K562 (cell line): ENCODE data around the gene RIC8B. TPM values are rescaled to one million over a fixed set of nuclear protein-coding genes. Genes with fewer than 3 reads are reported as not detected.

Experiments
- ATF3 ChIP-seq, 2 experiments: fragments of 450-650 bp in 1 of 2; sonication (generic) in 1 of 2; formaldehyde crosslinking in 1 of 2; IDR thresholded peaks in 1 of 2; conservative IDR thresholded peaks in 1 of 2; 2 replicates each; pipeline versions ENCODE4 v1.6.1 to v1.8.1; 2016 to 2023; ENCODE audit warnings: mild to moderate bottlenecking in 2 of 2, moderate library complexity in 2 of 2, inconsistent platforms in 1 of 2, missing genetic modification reagents in 1 of 2
- CBX8 ChIP-seq: fragments of 200-600 bp; sonication (generic); IDR thresholded peaks from 2 replicates; pipeline ENCODE4 v1.6.1; 2012; ENCODE audit warnings: borderline replicate concordance, mixed run types, low read depth, mild to moderate bottlenecking, moderate library complexity, mixed read lengths, low read length, control low read depth, inconsistent platforms; ENCODE audit not compliant: poor library complexity, severe bottlenecking; ENCODE audit errors: extremely low read depth
- E2F3 ChIP-seq: fragments of 250-450 bp; sonication (Bioruptor Pico); IDR thresholded peaks from 2 replicates; pipeline ENCODE4 v1.4.0; 2020; ENCODE audit warnings: mild to moderate bottlenecking
- GABPB1 ChIP-seq: sonication (generic); formaldehyde crosslinking; IDR thresholded peaks from 2 replicates; pipeline ENCODE4 v1.8.0; 2022; ENCODE audit warnings: mild to moderate bottlenecking, missing genetic modification reagents
- GMEB1 ChIP-seq: fragments of 250-450 bp; sonication (Bioruptor Pico); IDR thresholded peaks from 2 replicates; pipeline ENCODE4 v1.4.0; 2020; ENCODE audit warnings: mild to moderate bottlenecking
- HOXB6 ChIP-seq: fragments of 250-450 bp; sonication (Bioruptor Pico); IDR thresholded peaks from 2 replicates; pipeline ENCODE4 v1.5.1; 2022; ENCODE audit warnings: mild to moderate bottlenecking, borderline replicate concordance
- MBD1 ChIP-seq: fragments of 250-450 bp; sonication (Bioruptor Pico); IDR thresholded peaks from 2 replicates; pipeline ENCODE4 v1.8.0; 2022; ENCODE audit warnings: inconsistent platforms
- MXI1 ChIP-seq: IDR thresholded peaks from 2 replicates; pipeline ENCODE4 v1.6.1; 2011; ENCODE audit warnings: low read depth, mild to moderate bottlenecking, improper control_type of control experiment, low read length
- SIX5 ChIP-seq, 2 experiments: IDR thresholded peaks; 2 replicates each; pipeline ENCODE4 v1.6.1; 2011; ENCODE audit warnings: low read length in 2 of 2, borderline replicate concordance in 1 of 2, low read depth in 1 of 2, mild to moderate bottlenecking in 1 of 2, moderate library complexity in 1 of 2; ENCODE audit not compliant: insufficient read depth in 1 of 2
- SMAD3 ChIP-seq: fragments of 450-650 bp; formaldehyde crosslinking; conservative IDR thresholded peaks from 2 replicates; pipeline ENCODE4 v1.4.0; 2020; ENCODE audit warnings: mild to moderate bottlenecking
- SMAD4 ChIP-seq: fragments of 250-450 bp; sonication (Bioruptor Pico); conservative IDR thresholded peaks from 2 replicates; pipeline ENCODE4 v1.8.0; 2021; ENCODE audit warnings: inconsistent platforms, mild to moderate bottlenecking, moderate library complexity
- STAT5A ChIP-seq: IDR thresholded peaks from 2 replicates; pipeline ENCODE4 v1.6.1; 2012; ENCODE audit warnings: low read length, inconsistent platforms, borderline replicate concordance
- TCF7L2 ChIP-seq: fragments of 150-350 bp; IDR thresholded peaks from 2 replicates; pipeline ENCODE4 v1.6.1; 2016; ENCODE audit warnings: low read depth, mild to moderate bottlenecking, low read length, moderate library complexity
- TRIM24 ChIP-seq, 2 experiments: fragments of 450-650 bp; IDR thresholded peaks; 2 replicates each; pipeline ENCODE4 v1.6.1; 2016
- USF2 ChIP-seq: sonication (generic); formaldehyde crosslinking; IDR thresholded peaks from 2 replicates; pipeline ENCODE4 v1.5.0; 2020; ENCODE audit warnings: missing genetic modification reagents
- ZEB2 ChIP-seq: fragments of 450-650 bp; IDR thresholded peaks from 2 replicates; pipeline ENCODE4 v1.6.1; 2016
- ZFP91 ChIP-seq: sonication (generic); formaldehyde crosslinking; IDR thresholded peaks from 2 replicates; pipeline ENCODE4 v1.8.0; 2022; ENCODE audit warnings: mild to moderate bottlenecking, missing genetic modification reagents
- ZNF212 ChIP-seq: fragments of 450-650 bp; formaldehyde crosslinking; IDR thresholded peaks from 2 replicates; pipeline ENCODE4 v1.4.0; 2020; ENCODE audit warnings: mild to moderate bottlenecking
- ZNF282 ChIP-seq: sonication (generic); formaldehyde crosslinking; IDR thresholded peaks from 2 replicates; pipeline ENCODE4 v1.8.1; 2023; ENCODE audit warnings: missing genetic modification reagents
- ZNF77 ChIP-seq: fragments of 250-450 bp; sonication (Bioruptor Pico); IDR thresholded peaks from 2 replicates; pipeline ENCODE4 v1.5.0; 2020
- ZNF780A ChIP-seq: fragments of 250-450 bp; sonication (Bioruptor Pico); IDR thresholded peaks from 2 replicates; pipeline ENCODE4 v1.5.0; 2021; ENCODE audit warnings: mild to moderate bottlenecking
- polyA plus RNA-seq, 8 experiments: library from polyadenylated mRNA; depleted of rRNA in 4 of 8; stranded (reverse) in 5 of 8; unstranded in 3 of 8; fragments of >200 nt; fragmentation: Nextera tagmentation in 2 of 8; fragmentation: Illumina TruSeq in 1 of 8; extraction: Ambion mirVana in 2 of 8; extraction: Trizol in 1 of 8; gene quantifications; 2 replicates each; pipeline versions ENCODE4 v1.2.1 to v1.2.3, GENCODE V29; 2011 to 2014; ENCODE audit warnings: inconsistent platforms in 1 of 8, missing spikeins in 1 of 8
- total RNA-seq, 7 experiments: library from RNA; depleted of rRNA in 6 of 7; stranded (reverse); fragments of >200 nt in 6 of 7; fragmentation: Illumina TruSeq in 2 of 7; extraction: Trizol in 2 of 7; gene quantifications; 2 replicates each; pipeline versions ENCODE4 v1.2.1 to v1.2.3, GENCODE V29; 2011 to 2021; ENCODE audit warnings: low replicate concordance in 1 of 7

RIC8B gene
- total and polyA plus RNA-seq, 9 of the 15 experiments (the other 6 are each of a cell fraction or from before 2014, with no cell fraction given), result 0.92 to 8.1 (median 4.8) TPM

GRCh38 chr12:106774005-106774807, at the start of gene RIC8B (continued):
- TF ChIP-seq MBD1, result no peak
- TF ChIP-seq GMEB1 (CRISPR knock-in tag), result no peak; the same call in 1 of the 2 replicates
- TF ChIP-seq CBX8, result no peak
- no peak for TF ChIP-seq TRIM24 (IDR thresholded peaks at IDR 0.05)
- no peak for TF ChIP-seq ZNF780A (CRISPR knock-in tag)
- TF ChIP-seq ZFP91, result no peak
- TF ChIP-seq USF2, result no peak
- TF ChIP-seq ZEB2, result peak; percentile 81
- peak; percentile 94 to 95 for TF ChIP-seq SIX5 (IDR thresholded peaks at IDR 0.05; ENCODE audit: borderline replicate concordance in 1 of 2, insufficient read depth in 1 of 2, low read depth in 1 of 2, low read length in 2 of 2)
- peak; percentile 78 for TF ChIP-seq ATF3 (IDR thresholded peaks at IDR 0.05)
- TF ChIP-seq ATF3 (CRISPR knock-in tag; conservative IDR thresholded peaks at IDR 0.05), result peak; percentile 61; the same call in 1 of the 2 replicates
- no peak for TF ChIP-seq HOXB6
- TF ChIP-seq ZNF77 (CRISPR knock-in tag), result no peak
- TF ChIP-seq SMAD4, result peak; percentile 80
- TF ChIP-seq MXI1, result no peak
- no peak; the same call in 1 of the 2 replicates for TF ChIP-seq STAT5A
- no peak for TF ChIP-seq ZNF282 (CRISPR knock-in tag)
- no peak for TF ChIP-seq TCF7L2
- TF ChIP-seq GABPB1 (CRISPR knock-in tag), result peak; percentile 87
- 0 out of 2 replicates have a peak, but pooled peaks have one; percentile 61 for TF ChIP-seq E2F3 (CRISPR knock-in tag)
- no peak for TF ChIP-seq SMAD3 (CRISPR knock-in tag)
- TF ChIP-seq ZNF212 (CRISPR knock-in tag), result no peak
